HG03097 (cell line): ENCODE measurements around the gene ZBTB12.
"Not testable (repeated sequence)": the region's sequence is repeated elsewhere in the genome, so short reads cannot be mapped to it uniquely, and the experiment has no call there.

Experiments
- ATAC-seq: cut with Tn5 transposase; IDR thresholded peaks from one replicate; pipeline ENCODE4 v1.9.1; 2021; ENCODE audit not compliant: unreplicated experiment, low FRiP score

The ZBTB12 gene

GRCh38 chr6:31857774-31858173 is 44.1 kb downstream of the ZBTB12 start:
- ATAC-seq: not testable (repeated sequence)

- ATAC-seq: not testable (repeated sequence)
These were observed 49.7 kb downstream of the ZBTB12 start for GRCh38 chr6:31851980-31852718.

GRCh38 chr6:31851485-31851832 is 50.4 kb downstream of the ZBTB12 start:
- ATAC-seq: no peak

GRCh38 chr6:31850765-31851484 is 51.0 kb downstream of the ZBTB12 start:
- no peak for ATAC-seq
